Measurements from ENCODE around the gene FITM1. TPM values are rescaled to one million over a fixed set of nuclear protein-coding genes. Genes with fewer than 3 reads are reported as not detected.
"Not testable (repeated sequence)": the region's sequence is repeated elsewhere in the genome, so short reads cannot be mapped to it uniquely, and the experiment has no call there.

FITM1 gene
- polyA plus RNA-seq, 1 donor (not counting 4 experiments of a cell fraction or from before 2014, with no cell fraction given) = not detected

- no peaks in the 10 kb centered on the region for H3K9me1 ChIP-seq (ENCODE audit: control insufficient read depth, extremely low read depth, insufficient read depth, low read length)
- FAIRE-seq = no peak
- no peaks in the 10 kb centered on the region for H3K9me3 ChIP-seq (ENCODE audit: control insufficient read depth, low read depth, low read length)
Observed at GRCh38 chr14:24102357-24103048, 28.0 kb upstream of the FITM1 start.

GRCh38 chr14:24103451-24103850 is 27.0 kb upstream of the FITM1 start:
- no peak for FAIRE-seq
- H3K9me1 ChIP-seq (ENCODE audit: control insufficient read depth, extremely low read depth, insufficient read depth, low read length) = no peaks in the 10 kb centered on the region
- no peak for TF ChIP-seq CTCF (optimal IDR thresholded peaks at IDR 0.05 in 1 of 3, IDR thresholded peaks at IDR 0.05 in 1 of 3, conservative IDR thresholded peaks at IDR 0.05 in 1 of 3; ENCODE audit: extremely low read depth in 1 of 3, insufficient read depth in 2 of 3, low read length in 3 of 3)
- H3K9me3 ChIP-seq (ENCODE audit: control insufficient read depth, low read depth, low read length) = no peaks in the 10 kb centered on the region
- no peaks in the 10 kb centered on the region for H4K20me1 ChIP-seq (ENCODE audit: control insufficient read depth, extremely low read depth, insufficient read depth, low read length)
- dilution Hi-C loops (cut with MboI; ENCODE audit: extremely low pct_ligation_motif_present, low sequenced_read_pairs) = no loop called here
- H2AFZ ChIP-seq (ENCODE audit: control insufficient read depth, low read length) = no peak overlapping the region
- H3K27me3 ChIP-seq (ENCODE audit: control insufficient read depth, extremely low read depth, insufficient read depth, low read length) = no peaks in the 10 kb centered on the region
- H3K4me2 ChIP-seq (ENCODE audit: control insufficient read depth, extremely low read depth, insufficient read depth, low read depth, low read length) = no peak overlapping the region
- no peak overlapping the region for H3K27ac ChIP-seq (ENCODE audit: control insufficient read depth, insufficient read depth, low read length)
- no peaks in the 10 kb centered on the region for H3K79me2 ChIP-seq (ENCODE audit: control insufficient read depth, insufficient read depth, low read length)
- no peak overlapping the region for H3K9ac ChIP-seq (ENCODE audit: control insufficient read depth, extremely low read depth, insufficient read depth, low read length)
- no peak for DNase-seq (ENCODE audit: low read depth, low spot score)
- no peak overlapping the region for H3K4me3 ChIP-seq (ENCODE audit: control insufficient read depth in 2 of 3, extremely low read depth in 1 of 3, insufficient read depth in 2 of 3, low read depth in 1 of 3, low read length in 3 of 3)
- peaks cover 5% of the 10 kb centered on the region for H3K4me1 ChIP-seq (ENCODE audit: control insufficient read depth, extremely low read depth, insufficient read depth, low read length)
- peaks cover 7 to 19% of the 10 kb centered on the region in 2 experiments for H3K36me3 ChIP-seq (ENCODE audit: control insufficient read depth in 2 of 2, extremely low read depth in 1 of 2, insufficient read depth in 2 of 2, low read length in 2 of 2)

More at GRCh38 chr14:24102357-24103048, 28.0 kb upstream of the FITM1 start:
- dilution Hi-C loops (cut with MboI; ENCODE audit: extremely low pct_ligation_motif_present, low sequenced_read_pairs) = no loop called here
- H3K36me3 ChIP-seq (ENCODE audit: control insufficient read depth in 2 of 2, extremely low read depth in 1 of 2, insufficient read depth in 2 of 2, low read length in 2 of 2) = peaks cover 7 to 19% of the 10 kb centered on the region in 2 experiments
- no peak overlapping the region for H2AFZ ChIP-seq (ENCODE audit: control insufficient read depth, low read length)
- peaks cover 4% of the 10 kb centered on the region for H3K4me1 ChIP-seq (ENCODE audit: control insufficient read depth, extremely low read depth, insufficient read depth, low read length)
- H3K27ac ChIP-seq (ENCODE audit: control insufficient read depth, insufficient read depth, low read length) = no peak overlapping the region
- DNase-seq (ENCODE audit: low read depth, low spot score) = no peak
- no peaks in the 10 kb centered on the region for H3K79me2 ChIP-seq (ENCODE audit: control insufficient read depth, insufficient read depth, low read length)
- H3K27me3 ChIP-seq (ENCODE audit: control insufficient read depth, extremely low read depth, insufficient read depth, low read length) = no peaks in the 10 kb centered on the region
- no peak overlapping the region for H3K9ac ChIP-seq (ENCODE audit: control insufficient read depth, extremely low read depth, insufficient read depth, low read length)
- H4K20me1 ChIP-seq (ENCODE audit: control insufficient read depth, extremely low read depth, insufficient read depth, low read length) = no peaks in the 10 kb centered on the region
- TF ChIP-seq CTCF (optimal IDR thresholded peaks at IDR 0.05 in 1 of 3, IDR thresholded peaks at IDR 0.05 in 1 of 3, conservative IDR thresholded peaks at IDR 0.05 in 1 of 3; ENCODE audit: extremely low read depth in 1 of 3, insufficient read depth in 2 of 3, low read length in 3 of 3) = no peak
- TF ChIP-seq EZH2 (IDR thresholded peaks at IDR 0.05; ENCODE audit: low read length) = no peak
- no peak overlapping the region for H3K4me2 ChIP-seq (ENCODE audit: control insufficient read depth, extremely low read depth, insufficient read depth, low read depth, low read length)
- H3K4me3 ChIP-seq (ENCODE audit: control insufficient read depth in 2 of 3, extremely low read depth in 1 of 3, insufficient read depth in 2 of 3, low read depth in 1 of 3, low read length in 3 of 3) = no peak overlapping the region

GRCh38 chr14:24105609-24106239 is 24.7 kb upstream of the FITM1 start:
- dilution Hi-C loops (cut with MboI; ENCODE audit: extremely low pct_ligation_motif_present, low sequenced_read_pairs); H3K79me2 ChIP-seq (ENCODE audit: control insufficient read depth, insufficient read depth, low read length); H3K4me2 ChIP-seq (ENCODE audit: control insufficient read depth, extremely low read depth, insufficient read depth, low read depth, low read length): not testable (repeated sequence)

More at GRCh38 chr14:24105609-24106239, 24.7 kb upstream of the FITM1 start:
- not testable (repeated sequence) for H3K27ac ChIP-seq (ENCODE audit: control insufficient read depth, insufficient read depth, low read length); H3K27me3 ChIP-seq (ENCODE audit: control insufficient read depth, extremely low read depth, insufficient read depth, low read length); H3K9me3 ChIP-seq (ENCODE audit: control insufficient read depth, low read depth, low read length); H3K9ac ChIP-seq (ENCODE audit: control insufficient read depth, extremely low read depth, insufficient read depth, low read length); H3K4me3 ChIP-seq (ENCODE audit: control insufficient read depth in 2 of 3, extremely low read depth in 1 of 3, insufficient read depth in 2 of 3, low read depth in 1 of 3, low read length in 3 of 3); H2AFZ ChIP-seq (ENCODE audit: control insufficient read depth, low read length); H3K9me1 ChIP-seq (ENCODE audit: control insufficient read depth, extremely low read depth, insufficient read depth, low read length); H4K20me1 ChIP-seq (ENCODE audit: control insufficient read depth, extremely low read depth, insufficient read depth, low read length); H3K36me3 ChIP-seq (ENCODE audit: control insufficient read depth in 2 of 2, extremely low read depth in 1 of 2, insufficient read depth in 2 of 2, low read length in 2 of 2); DNase-seq (ENCODE audit: low read depth, low spot score); FAIRE-seq
- H3K4me1 ChIP-seq (ENCODE audit: control insufficient read depth, extremely low read depth, insufficient read depth, low read length) = peaks cover 11% of the 10 kb centered on the region
